Epidermal melanocyte (primary cell): ENCODE results near the gene NELFA.

ENCODE experiments used
- DNase-seq: peaks from one replicate; pipeline ENCODE4 v3.0.0; 2011; ENCODE audit warnings: low spot score; ENCODE audit not compliant: insufficient read length

The NELFA gene

DNA sequence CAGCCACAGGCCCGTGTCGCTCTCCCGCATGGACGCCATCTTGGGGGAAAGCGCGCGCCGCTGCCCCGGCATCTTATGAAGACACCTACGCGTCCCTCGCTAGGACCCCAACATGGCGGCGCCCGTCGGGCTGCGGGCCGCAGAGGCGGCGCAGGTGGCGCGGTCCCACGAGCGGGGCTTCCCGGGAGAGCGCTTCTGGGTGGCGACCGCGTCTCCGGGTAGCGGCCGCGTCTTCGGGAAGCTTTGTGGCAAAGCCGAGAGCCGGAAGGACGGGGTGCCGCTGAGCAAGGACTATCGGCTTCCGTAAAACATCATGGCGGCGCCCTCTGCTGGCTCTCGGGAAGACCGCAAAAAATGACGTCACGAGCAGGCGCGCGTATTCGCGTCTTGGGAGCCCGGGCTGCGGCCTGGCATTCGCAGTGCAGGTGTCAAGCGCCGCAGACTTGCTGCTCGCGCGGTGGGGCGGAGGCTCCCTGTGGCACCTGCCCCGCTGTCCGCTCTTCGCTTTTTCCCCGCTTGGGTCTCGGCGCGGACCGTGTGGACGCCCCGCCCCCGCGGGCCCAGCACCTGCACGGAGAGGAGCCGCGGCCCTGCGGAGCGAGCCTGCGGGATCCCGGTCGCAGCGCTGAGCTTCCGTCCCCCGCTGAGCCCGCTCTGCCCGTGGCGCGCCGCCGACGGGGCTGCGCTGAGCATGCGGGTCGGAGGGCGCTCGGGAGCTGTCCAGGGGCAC is at the start of gene NELFA:
Gene NELFA (minus strand): TSS at position 54 of the 730 bp plus-strand sequence. CDS start 15 bp downstream, at position 39.
- DNase-seq, result peak; percentile 80

DNA sequence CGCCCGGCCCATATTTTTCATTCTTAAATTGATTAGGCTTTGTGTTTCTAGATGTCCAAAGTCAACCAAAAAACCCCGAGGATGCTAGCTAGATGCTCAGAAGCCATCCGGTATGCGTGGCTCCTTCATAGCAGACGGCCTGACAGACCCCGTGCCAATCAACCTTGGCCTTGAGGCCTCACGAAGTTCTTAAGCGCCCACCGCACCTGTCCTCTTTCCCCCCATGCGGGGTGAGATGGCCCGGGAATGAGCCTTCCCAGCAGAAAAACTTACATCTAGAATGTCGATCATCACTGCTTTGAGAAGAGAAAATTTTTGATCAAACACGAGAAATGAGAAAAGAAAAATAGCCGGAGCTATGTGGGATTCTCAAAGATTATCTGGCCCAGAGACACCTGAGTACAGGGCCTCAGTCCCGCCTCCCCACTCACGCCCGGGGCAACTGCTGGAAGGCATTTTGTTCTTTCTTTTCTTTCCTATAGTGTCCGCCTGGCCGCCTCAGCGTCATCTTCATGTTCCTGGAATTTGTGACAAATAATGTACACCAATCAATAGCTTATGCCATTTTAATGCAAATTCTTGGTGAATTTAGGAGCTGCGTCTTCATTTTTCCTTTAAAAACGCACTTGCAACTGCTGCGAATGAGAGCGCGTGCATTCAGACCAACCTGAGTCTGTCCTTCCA is 48.8 kb upstream of the NELFA start:
- DNase-seq, result no peak

DNA sequence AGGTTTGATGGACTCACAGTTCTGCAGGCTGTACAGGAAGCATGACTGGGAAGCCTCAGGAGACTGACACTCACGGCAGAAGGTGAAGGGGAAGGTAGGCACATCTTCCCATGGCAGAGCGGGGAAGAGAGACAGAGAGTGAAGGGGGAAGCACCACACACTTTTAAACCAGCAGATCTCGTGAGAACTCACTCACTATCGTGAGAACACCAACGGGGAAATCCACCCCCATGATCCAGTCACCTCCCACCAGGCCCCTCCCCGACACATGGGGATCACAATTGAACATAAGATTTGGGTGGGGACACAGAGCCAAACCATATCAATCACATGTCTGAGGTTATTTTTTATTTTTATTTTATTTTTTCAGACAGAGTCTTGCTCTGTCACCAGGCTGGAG is 45.4 kb upstream of the NELFA start:
- DNase-seq, result no peak

DNA sequence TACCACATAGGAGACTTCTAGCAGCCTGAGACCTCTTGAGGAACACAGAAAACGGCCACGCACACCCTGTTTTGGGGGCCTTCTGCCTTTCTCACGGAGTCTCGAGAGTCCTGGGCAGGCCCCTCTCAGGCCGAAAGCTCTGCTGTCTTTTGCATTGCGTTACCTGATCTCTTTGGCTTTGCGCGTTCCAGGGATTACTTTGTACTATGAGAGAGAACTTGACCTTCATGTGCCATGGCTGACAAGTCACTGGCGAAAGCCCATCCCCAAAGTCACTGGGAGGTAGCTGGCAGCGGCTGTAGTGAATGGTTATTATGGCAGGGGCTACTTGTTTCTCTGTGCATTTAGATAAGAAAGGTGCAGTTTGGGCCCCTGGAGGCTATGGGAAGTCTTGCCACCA is 42.3 kb upstream of the NELFA start:
- peak; percentile 9 for DNase-seq

DNA sequence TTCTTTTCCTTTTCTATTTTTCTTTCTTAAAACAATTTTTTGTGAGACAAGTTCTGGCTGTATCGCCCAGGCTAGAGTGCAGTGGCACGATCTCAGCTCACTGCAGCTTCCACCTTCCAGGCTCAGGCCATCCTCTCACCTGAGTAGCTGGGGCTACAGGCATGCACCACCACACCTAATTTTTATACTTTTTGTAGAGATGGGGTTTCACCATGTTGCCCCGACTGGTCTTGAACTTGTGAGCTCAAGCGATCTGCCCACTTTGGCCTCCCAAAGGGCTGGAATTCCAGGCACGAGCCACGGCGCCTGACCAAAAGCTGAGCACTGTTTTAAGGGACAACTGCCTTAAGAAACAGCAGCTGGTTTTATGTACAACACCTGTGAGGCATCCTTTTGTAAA is 41.0 kb upstream of the NELFA start:
- DNase-seq, result no peak

DNA sequence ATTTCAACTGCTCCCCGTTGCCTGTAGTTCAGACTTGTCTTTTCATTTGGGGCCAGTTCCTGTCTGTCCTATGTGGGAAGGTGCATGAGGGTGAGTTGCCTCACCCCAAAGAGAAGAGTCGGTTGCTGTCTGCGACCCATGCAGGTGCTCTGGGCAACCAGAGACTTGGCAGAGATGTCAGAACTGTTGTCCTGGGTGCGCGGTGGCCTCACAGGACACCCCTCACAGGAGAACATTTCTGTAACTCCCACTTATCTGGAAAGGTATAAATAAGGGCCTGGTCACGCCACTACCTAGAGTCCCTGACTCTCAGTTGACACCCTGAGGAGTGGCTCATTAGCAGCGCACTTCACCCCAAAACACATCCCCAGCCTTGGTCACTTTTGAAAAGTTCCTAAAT is 40.6 kb upstream of the NELFA start:
- DNase-seq, result no peak

DNA sequence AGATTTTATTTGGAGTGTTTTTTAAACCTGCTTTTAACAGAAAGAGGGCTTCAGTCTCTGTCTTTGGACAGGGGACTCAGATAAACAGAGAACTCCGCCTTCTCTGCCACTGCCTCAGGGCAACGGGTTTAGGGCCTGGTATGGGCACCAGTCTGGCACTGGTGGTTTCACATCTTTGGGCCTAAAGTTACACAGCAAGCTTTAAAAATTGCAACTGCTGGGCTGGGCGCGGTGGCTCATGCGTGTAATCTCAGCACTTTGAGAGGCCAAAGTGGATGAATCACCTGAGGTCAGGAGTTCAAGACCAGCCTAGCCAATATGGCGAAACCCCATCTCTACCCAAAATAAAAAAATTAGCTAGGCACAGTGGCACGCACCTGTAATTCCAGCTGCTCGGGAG is 40.1 kb upstream of the NELFA start:
- DNase-seq, result peak; percentile 14

DNA sequence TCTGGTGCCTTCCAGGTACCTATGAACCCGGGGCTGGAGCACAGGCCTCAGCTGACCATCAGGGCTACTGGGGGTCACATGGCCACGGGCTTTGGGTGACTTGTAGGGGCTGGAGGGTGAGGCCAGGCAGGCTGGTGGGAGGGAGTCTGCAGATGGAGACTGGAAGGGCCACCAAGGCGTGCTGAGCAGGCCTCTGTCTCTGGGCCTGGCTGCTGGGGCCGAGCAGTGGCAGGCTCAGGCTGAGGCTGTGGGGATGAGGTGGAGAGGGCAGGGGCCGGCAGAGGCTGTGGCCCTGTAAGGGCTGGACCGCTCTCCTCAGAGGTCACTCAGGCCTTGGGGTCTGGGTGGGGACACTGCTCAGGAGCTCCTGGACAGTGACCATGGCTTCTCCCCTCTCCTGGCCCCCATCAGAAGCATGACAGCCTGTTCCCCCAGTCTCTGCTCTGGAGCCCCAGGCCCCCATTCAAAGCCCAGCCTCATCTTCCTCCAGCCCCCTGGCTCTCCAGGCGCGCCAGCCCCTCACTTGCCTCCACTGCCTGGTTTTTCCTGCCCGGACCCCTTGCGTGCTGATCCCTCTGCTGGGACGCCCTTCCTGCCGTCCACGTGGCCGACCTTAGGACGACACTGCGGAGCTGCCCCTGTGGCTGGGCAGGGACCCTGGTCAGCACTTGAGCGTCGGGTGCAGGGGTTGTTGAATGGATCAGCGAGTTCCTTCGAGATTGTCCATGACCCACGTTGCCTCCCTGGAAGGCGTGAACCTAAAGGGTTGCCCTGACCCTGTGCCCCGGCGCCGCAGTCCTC is 39.2 kb upstream of the NELFA start:
- peak; percentile 15 for DNase-seq

DNA sequence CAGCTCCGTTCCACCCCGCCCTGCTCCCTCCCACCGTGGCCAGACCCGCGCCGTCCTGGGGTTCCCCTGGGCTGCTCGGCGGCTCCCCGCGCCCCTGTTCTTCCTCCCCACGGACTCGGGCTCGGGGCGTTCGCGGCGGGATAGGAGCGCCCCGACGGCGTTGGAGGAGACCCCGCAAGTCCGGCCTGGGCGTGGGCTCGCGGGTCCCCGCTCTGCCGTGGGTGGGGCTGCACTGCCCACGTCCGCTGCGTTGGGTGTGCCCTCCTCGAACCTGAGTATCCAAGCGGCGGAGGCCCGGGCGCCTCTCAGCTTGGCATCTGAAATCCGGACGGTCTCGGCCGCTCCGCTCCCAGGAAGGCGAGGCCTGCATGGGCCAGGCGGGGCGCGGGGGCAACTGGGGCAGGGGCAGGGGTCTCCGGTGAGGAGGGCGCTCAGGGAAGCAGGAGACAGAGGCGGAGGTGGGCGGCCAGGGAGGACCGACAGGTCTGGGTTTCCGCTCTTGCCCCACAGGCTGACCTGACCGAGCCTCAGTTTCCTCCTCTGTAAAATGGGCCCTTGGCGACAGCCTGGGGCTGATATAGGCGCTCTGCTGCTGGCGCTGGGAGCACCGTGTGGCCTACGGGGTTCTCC is 38.4 kb upstream of the NELFA start:
- no peak for DNase-seq

DNA sequence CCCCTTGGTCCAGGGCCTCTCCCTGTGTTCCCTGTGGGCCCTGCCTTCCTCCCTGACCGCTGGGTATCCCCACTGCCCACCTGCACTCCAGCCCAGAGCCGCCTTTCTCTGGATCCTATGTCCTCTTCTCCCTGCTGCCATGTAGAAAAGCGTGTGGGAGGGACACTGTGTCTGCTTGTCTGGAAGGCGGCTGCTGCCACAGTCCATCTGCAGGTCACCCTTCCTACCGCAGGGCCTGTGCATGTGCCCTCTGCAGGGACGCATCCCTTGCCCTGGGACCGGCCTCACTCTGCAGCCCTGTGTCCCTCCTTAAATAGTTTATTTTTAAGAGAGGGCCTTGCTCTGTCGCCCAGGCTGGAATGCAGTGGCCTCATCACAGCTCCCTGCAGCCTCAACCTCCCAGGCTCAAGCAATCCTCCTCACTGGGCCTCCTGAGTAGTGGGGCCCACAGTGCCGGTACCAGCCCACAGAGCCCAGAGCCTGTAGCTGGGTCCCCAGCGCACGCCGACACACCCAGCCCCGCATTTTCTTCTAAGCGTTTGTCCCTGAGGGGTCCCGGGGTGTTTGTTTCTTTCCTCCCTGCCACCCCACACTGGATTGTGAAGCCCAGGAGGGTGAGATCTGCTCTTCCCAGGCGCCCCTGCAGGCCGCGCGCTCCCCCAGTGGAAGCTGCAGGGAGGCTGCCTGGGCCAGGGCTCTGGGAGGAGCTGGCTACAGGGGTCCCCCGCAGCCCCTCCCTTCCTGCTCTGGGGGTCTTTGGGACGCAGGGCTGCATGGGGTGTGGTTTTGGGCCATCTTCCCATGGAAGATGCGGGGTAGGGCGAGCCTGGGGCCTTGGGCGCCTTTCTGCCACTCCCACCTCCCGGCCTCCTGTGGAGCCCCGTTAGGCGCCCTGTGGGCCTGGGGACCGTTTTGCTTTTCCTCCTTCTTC is 37.5 kb upstream of the NELFA start:
- DNase-seq, result peak; percentile 15

DNA sequence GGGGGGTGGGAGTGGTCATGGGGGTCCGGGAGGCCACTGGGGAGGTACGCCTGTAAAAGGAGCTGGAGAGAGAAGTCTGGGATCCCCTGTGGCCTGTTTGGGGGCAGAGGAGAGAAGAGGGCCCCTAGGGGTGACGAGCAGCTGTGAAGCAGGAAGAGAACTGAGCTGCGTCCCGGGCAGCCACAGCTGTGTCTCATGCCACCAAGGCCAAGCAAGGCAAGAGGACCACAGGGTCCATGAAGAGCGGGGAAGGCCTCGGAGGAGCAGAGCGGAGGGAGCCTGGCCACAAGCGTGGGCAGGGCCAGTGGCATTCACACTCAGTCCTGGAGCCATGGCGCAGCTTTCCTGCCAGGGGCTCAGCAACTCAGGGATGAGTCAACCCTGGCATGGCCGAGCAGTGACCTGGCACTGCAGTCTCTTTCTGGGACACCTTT is 36.8 kb upstream of the NELFA start:
- DNase-seq, result peak; percentile 14

DNA sequence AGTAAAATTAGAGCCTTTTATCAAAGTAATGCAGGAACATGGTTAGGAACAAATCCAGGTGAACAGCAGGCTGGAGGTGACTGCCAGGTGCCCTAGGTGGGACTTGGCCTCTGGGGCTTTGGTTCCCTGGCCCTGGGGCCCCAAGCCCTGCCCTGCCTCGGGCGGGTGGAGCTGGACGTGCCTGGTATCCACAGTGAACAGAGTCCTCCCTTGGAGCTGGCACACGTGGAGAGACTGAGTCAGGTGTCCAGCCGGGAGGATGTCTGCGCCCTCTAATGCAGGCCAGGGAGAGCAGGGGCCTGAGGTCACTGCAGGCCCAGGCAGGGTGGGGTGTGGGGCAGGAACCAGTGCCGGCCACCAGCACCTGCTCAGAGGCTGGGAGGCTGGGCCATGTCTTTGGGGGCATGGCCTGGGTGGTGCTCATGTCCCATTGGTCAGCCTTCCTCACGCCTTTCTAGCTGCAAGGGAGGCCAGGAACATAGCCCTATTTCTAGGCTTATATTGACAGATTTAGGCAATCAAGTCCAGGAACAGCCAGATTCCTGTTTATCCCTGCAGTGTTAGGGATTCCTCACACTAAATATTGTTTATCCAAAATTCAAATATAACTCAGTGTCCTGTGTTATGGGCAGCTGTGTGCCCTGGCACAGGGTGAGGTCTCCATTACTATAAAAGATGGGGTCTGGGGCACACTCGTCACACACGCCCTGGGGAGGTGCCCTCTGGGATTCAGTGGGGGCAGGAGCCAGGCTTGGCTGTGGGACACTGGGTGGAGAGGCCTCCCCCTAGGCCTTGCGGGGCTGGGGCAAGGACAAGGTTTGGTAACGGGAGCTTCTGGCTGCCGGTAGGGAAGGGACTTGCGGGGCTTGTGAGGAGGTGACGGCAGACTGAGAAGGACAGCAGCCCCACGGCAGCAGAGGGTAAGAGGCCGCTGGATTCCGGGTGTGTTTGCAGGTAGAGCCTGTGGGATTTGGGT is 36.1 kb upstream of the NELFA start:
- no peak for DNase-seq

DNA sequence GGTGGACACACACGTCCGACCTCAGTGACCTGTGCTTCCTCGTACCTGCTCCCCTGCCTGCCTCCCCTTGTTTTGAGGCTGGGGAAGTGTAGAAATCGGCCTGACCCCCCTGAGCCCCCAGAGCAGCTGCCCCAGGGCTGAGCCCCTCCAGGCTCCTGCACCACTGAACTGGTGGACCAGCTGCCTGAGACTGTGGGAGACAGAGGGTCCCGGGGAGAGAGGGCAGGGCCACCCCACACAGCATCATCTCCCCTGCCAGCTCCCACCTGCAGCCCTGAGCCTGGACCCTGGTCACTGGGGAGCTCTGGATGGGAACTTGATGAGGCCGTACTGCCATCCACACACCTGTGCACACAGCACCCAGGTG is 35.3 kb upstream of the NELFA start:
- DNase-seq, result no peak

DNA sequence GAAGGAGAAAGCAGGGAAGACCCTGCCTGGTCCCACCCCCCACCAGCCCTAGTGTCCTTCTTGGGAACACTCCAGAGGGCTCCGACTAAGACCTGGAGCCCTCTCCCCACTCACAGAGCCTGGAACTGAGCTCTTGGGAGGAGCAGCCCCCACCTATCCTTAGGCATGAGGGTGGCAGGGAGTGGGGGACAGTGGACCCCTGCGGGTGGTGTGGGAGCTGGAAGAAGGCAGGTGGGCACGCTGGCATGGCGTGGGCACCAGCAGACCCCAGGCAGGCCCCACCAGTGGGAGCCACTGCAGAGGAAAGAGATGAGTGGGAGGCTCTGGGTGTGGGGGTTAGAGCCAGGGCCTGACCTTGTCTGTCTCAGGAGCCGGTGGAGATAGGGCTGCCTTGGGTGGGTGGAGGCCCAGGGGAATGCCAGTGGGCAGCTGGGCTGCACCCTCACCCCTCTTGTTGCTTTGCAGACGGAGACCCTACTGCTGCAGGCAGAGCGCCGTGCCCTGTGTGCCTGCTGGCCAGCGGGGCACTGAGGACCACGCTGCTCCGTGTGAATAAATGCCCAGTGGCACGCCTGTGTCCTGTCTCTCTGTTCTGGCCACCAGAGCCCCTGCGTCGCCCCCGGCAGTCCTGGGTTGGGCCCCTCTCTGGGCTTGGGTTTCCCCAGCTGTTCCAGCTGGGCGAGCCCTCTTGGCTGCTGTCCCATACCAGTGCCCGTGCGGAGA is 34.8 kb upstream of the NELFA start:
- no peak for DNase-seq

DNA sequence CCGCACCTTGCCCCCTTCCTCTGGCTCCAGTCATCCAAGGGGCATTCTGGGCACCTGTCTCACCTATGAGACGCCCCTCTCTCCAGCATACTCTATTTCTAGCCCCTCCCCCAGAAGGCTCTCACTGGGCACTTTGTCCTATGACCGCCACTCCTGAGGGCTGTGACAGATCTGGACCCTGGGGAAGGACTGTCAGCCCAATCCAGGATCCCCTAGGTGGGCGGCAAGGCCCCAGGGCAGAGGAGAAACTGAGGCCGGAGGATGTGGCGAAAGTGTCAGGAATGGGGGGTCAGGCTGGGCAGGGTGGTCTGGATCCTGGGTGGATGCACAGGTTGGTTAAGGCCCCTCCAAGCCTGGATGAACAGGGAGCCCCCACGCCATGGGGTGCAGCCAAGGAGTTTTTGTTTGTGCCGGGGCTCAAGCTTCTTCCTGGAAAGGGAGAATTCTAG is 34.2 kb upstream of the NELFA start:
- DNase-seq, result no peak

DNA sequence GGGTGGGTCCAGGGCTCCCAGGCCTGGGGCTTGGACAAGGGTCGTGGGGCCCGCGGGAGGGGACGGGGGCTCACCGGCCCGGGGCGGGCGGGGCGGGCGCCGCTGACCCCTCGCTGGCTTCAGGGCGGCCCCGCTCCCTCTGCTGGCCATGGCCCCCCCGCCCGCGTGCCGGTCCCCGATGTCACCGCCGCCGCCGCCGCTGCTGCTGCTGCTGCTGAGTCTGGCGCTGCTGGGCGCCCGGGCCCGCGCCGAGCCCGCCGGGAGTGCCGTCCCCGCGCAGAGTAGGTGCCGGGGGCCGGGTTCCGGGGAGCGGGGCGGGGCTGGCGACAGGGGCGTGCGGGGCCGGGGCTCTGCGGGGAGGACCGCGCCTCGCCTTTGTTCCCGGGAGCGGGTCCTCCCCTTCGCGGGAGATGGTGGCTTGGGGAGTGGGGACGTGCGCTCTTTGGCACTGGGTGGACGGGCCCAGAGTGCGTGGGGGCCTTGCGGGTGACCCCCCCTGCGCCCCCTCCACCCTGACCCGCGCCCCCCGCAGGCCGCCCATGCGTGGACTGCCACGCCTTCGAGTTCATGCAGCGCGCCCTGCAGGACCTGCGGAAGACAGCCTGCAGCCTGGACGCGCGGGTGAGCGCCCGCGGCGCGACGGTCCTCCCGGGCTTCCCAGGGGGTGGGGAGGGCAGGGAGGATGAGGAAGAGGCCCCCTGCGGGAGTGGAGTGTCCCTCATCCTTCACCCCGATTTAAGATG is 33.6 kb upstream of the NELFA start:
- DNase-seq, result no peak

DNA sequence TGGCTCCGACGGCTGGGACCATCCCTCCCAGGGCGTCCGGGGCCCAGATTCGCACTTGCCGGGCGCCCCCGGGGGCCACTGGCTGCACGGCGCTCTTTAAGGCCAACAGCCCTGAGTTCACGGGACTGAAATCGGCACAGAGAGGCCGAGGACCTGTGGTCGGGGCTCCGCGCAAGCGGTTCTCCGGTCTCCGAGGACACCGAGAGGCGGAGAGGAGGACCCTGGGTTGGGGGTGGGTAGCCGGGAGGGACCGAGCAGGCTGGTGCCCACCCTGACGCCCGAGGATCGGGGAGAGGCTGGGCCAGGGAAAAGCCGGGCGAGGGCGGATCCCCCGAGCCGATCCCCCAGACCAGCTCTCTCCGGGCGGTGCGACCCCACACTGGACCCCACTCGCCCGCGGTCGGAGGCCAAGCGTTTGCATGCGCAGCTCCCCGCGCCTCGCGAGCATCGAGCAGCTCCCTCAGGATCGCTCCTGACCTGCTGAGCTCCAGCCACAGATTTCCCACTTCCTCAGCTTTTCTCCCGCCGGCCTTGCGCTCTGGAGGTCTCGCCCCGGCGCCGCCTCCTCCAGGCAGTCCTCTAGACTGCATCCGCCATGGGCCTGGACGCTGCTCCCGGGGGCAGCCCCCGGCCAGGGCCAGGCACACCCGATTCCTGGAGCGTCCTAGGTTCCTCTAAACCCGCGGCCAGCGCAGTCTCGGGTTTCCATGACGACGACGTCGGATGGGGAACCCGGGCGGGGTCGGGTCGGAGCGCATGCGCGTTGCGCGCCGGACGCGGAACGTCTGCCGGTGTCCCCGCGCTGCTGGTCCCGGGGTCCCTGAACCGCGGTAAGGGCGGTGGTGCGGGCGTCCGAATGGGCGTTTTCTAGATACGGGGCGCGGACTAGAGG is 32.7 kb upstream of the NELFA start:
- DNase-seq, result peak; percentile 95
